ENCODE data around the gene APOBR. TPM values are rescaled to one million over a fixed set of nuclear protein-coding genes. Genes with fewer than 3 reads are reported as not detected.

APOBR gene
- total RNA-seq, 6 experiments from 2014 or later = not detected

- Mint-ChIP-seq H3K27me3 (ENCODE audit: insufficient read depth) (peaks cover 6% of the 10 kb centered on the region), H3K36me3 (ENCODE audit: low read depth) (no peaks in the 10 kb centered on the region)
- TF ChIP-seq CTCF (IDR thresholded peaks at IDR 0.05) = no peak
Observed at GRCh38 chr16:28514246-28514645, 19.8 kb downstream of the APOBR start.

GRCh38 chr16:28520672-28521071 is 26.2 kb downstream of the APOBR start:
- TF ChIP-seq CTCF (IDR thresholded peaks at IDR 0.05) = no peak
- H3K4me1 Mint-ChIP-seq (ENCODE audit: low read depth) = no peaks in the 10 kb centered on the region

More at GRCh38 chr16:28514246-28514645, 19.8 kb downstream of the APOBR start:
- H3K9me3 Mint-ChIP-seq = no peaks in the 10 kb centered on the region
- H3K4me1 Mint-ChIP-seq (ENCODE audit: low read depth) = no peaks in the 10 kb centered on the region
- H3K27ac Mint-ChIP-seq = no peak overlapping the region
- no peak for DNase-seq
- H3K4me3 Mint-ChIP-seq = no peak overlapping the region

GRCh38 chr16:28521436-28521835 is 27.0 kb downstream of the APOBR start:
- H3K9me3 Mint-ChIP-seq = no peaks in the 10 kb centered on the region
- no peak overlapping the region for H3K4me3 Mint-ChIP-seq

More at GRCh38 chr16:28520672-28521071, 26.2 kb downstream of the APOBR start:
- no peaks in the 10 kb centered on the region for H3K9me3 Mint-ChIP-seq
- H3K27me3 Mint-ChIP-seq (ENCODE audit: insufficient read depth) = peaks cover 5% of the 10 kb centered on the region
- no peak overlapping the region for H3K4me3 Mint-ChIP-seq
- H3K36me3 Mint-ChIP-seq (ENCODE audit: low read depth) = no peaks in the 10 kb centered on the region
- no peak for DNase-seq
- H3K27ac Mint-ChIP-seq = no peak overlapping the region

GRCh38 chr16:28522792-28523191 is 28.3 kb downstream of the APOBR start:
- no peak for TF ChIP-seq CTCF (IDR thresholded peaks at IDR 0.05)
- peaks cover 5% of the 10 kb centered on the region for H3K27me3 Mint-ChIP-seq (ENCODE audit: insufficient read depth)
- no peak for DNase-seq
- H3K36me3 Mint-ChIP-seq (ENCODE audit: low read depth) = no peaks in the 10 kb centered on the region
- H3K4me1 Mint-ChIP-seq (ENCODE audit: low read depth) = no peaks in the 10 kb centered on the region
- no peak overlapping the region for H3K27ac Mint-ChIP-seq
- no peaks in the 10 kb centered on the region for H3K9me3 Mint-ChIP-seq
- no peak overlapping the region for H3K4me3 Mint-ChIP-seq

More at GRCh38 chr16:28521436-28521835, 27.0 kb downstream of the APOBR start:
- Mint-ChIP-seq H3K27ac (no peak overlapping the region), H3K4me1 (ENCODE audit: low read depth) (no peaks in the 10 kb centered on the region), H3K36me3 (ENCODE audit: low read depth) (no peaks in the 10 kb centered on the region), H3K27me3 (ENCODE audit: insufficient read depth) (peaks cover 5% of the 10 kb centered on the region)
- no peak for TF ChIP-seq CTCF (IDR thresholded peaks at IDR 0.05)
- DNase-seq = no peak

- peaks cover 5% of the 10 kb centered on the region for H3K27me3 Mint-ChIP-seq (ENCODE audit: insufficient read depth)
- DNase-seq = no peak
- no peak for TF ChIP-seq CTCF (IDR thresholded peaks at IDR 0.05)
- no peak overlapping the region for H3K4me3 Mint-ChIP-seq
- no peaks in the 10 kb centered on the region for H3K9me3 Mint-ChIP-seq
- no peaks in the 10 kb centered on the region for H3K4me1 Mint-ChIP-seq (ENCODE audit: low read depth)
- H3K36me3 Mint-ChIP-seq (ENCODE audit: low read depth) = no peaks in the 10 kb centered on the region
- no peak overlapping the region for H3K27ac Mint-ChIP-seq
Observed at GRCh38 chr16:28524681-28525171, 30.3 kb downstream of the APOBR start.
